K562 (cell line): ENCODE results near the gene RBM20. TPM values are rescaled to one million over a fixed set of nuclear protein-coding genes. Genes with fewer than 3 reads are reported as not detected.

Experiments used
- ARID1B ChIP-seq: fragments of 450-650 bp; IDR thresholded peaks from 2 replicates; pipeline ENCODE4 v1.6.1; 2016; ENCODE audit warnings: antibody characterized with exemption, mild to moderate bottlenecking, inconsistent platforms
- ATF1 ChIP-seq, 2 experiments: fragments of 450-650 bp in 1 of 2; IDR thresholded peaks; 2 replicates each; pipeline ENCODE4 v1.6.1; 2016; ENCODE audit warnings: missing compliant biosample characterization in 1 of 2, missing genetic modification characterization in 1 of 2
- BMI1 ChIP-seq: fragments of 150-350 bp; IDR thresholded peaks from 2 replicates; pipeline ENCODE4 v1.6.1; 2014; ENCODE audit warnings: low read length
- CBFA2T2 ChIP-seq: fragments of 450-650 bp; conservative IDR thresholded peaks from 2 replicates; pipeline ENCODE4 v1.6.1; 2017; ENCODE audit warnings: mild to moderate bottlenecking
- CTBP1 ChIP-seq: fragments of 450-650 bp; IDR thresholded peaks from 2 replicates; pipeline ENCODE4 v1.6.1; 2016; ENCODE audit warnings: borderline replicate concordance
- HDAC1 ChIP-seq, 2 experiments: fragments of 450-650 bp; IDR thresholded peaks; 2 replicates each; pipeline ENCODE4 v1.6.1; 2016 to 2017; ENCODE audit warnings: inconsistent platforms in 1 of 2, mild to moderate bottlenecking in 1 of 2, moderate library complexity in 1 of 2
- NFE2 ChIP-seq: IDR thresholded peaks from 2 replicates; pipeline ENCODE4 v1.6.1; 2014; ENCODE audit warnings: antibody characterized with exemption, low read depth
- NR2C1 ChIP-seq, 2 experiments: fragments of 450-650 bp; IDR thresholded peaks; 2 replicates each; pipeline ENCODE4 v1.6.1; 2017; ENCODE audit warnings: mild to moderate bottlenecking in 2 of 2, antibody characterized with exemption in 1 of 2, inconsistent platforms in 1 of 2, missing compliant biosample characterization in 1 of 2, missing genetic modification characterization in 1 of 2
- NR4A1 ChIP-seq, 2 experiments: fragments of 250-450 bp in 1 of 2; fragments of 450-650 bp in 1 of 2; sonication (Bioruptor Pico) in 1 of 2; IDR thresholded peaks; 2 replicates each; pipeline versions ENCODE4 v1.4.0 to v1.6.1; 2016 to 2020; ENCODE audit warnings: mild to moderate bottlenecking in 2 of 2, missing compliant biosample characterization in 1 of 2, missing genetic modification characterization in 1 of 2, moderate library complexity in 1 of 2
- RFX1 ChIP-seq: fragments of 450-650 bp; IDR thresholded peaks from 2 replicates; pipeline ENCODE4 v1.6.1; 2016; ENCODE audit warnings: mild to moderate bottlenecking, moderate library complexity
- SOX6 ChIP-seq: fragments of 450-650 bp; IDR thresholded peaks from 2 replicates; pipeline ENCODE4 v1.6.1; 2014; ENCODE audit warnings: mild to moderate bottlenecking
- SRSF1 ChIP-seq: fragments of 200-400 bp; formaldehyde crosslinking; IDR thresholded peaks from 2 replicates; pipeline ENCODE4 v1.6.1; 2017; ENCODE audit warnings: mild to moderate bottlenecking, low read depth, low read length, moderate library complexity
- STAT6 ChIP-seq: sonication (generic); formaldehyde crosslinking; IDR thresholded peaks from 2 replicates; pipeline ENCODE4 v1.8.1; 2023; ENCODE audit warnings: mild to moderate bottlenecking, missing genetic modification reagents
- TCF15 ChIP-seq: fragments of 250-450 bp; sonication (Bioruptor Pico); IDR thresholded peaks from 2 replicates; pipeline ENCODE4 v1.8.0; 2022; ENCODE audit warnings: moderate library complexity, mild to moderate bottlenecking, inconsistent platforms
- YY1 ChIP-seq, 3 experiments: IDR thresholded peaks; 2 replicates each; pipeline ENCODE4 v1.6.1; 2011; ENCODE audit warnings: low read length in 2 of 3, mild to moderate bottlenecking in 2 of 3, moderate library complexity in 2 of 3, borderline replicate concordance in 1 of 3, control low read depth in 1 of 3, low read depth in 1 of 3; ENCODE audit not compliant: insufficient read depth in 3 of 3, insufficient replicate concordance in 2 of 3, control insufficient read depth in 1 of 3, insufficient read length in 1 of 3; ENCODE audit errors: extremely low read depth in 1 of 3
- ZBTB12 ChIP-seq: fragments of 250-450 bp; sonication (Bioruptor Pico); IDR thresholded peaks from 2 replicates; pipeline ENCODE4 v1.4.0; 2020
- ZBTB33 ChIP-seq: sonication (generic); formaldehyde crosslinking; IDR thresholded peaks from 2 replicates; pipeline ENCODE4 v1.8.1; 2023; ENCODE audit warnings: mild to moderate bottlenecking, missing genetic modification reagents
- ZNF589 ChIP-seq: fragments of 200-800 bp; sonication (Bioruptor generic); IDR thresholded peaks from 2 replicates; pipeline ENCODE4 v1.6.1; 2016; ENCODE audit warnings: low read depth, missing genetic modification characterization, missing compliant biosample characterization
- ZNF699 ChIP-seq: fragments of 250-450 bp; sonication (Bioruptor Pico); IDR thresholded peaks from 2 replicates; pipeline ENCODE4 v1.8.0; 2021; ENCODE audit warnings: mild to moderate bottlenecking, moderate library complexity; ENCODE audit not compliant: insufficient replicate concordance
- ZNF780A ChIP-seq: fragments of 250-450 bp; sonication (Bioruptor Pico); IDR thresholded peaks from 2 replicates; pipeline ENCODE4 v1.5.0; 2021; ENCODE audit warnings: mild to moderate bottlenecking
- polyA plus RNA-seq, 8 experiments: library from polyadenylated mRNA; depleted of rRNA in 4 of 8; stranded (reverse) in 5 of 8; unstranded in 3 of 8; fragments of >200 nt; fragmentation: Nextera tagmentation in 2 of 8; fragmentation: Illumina TruSeq in 1 of 8; extraction: Ambion mirVana in 2 of 8; extraction: Trizol in 1 of 8; gene quantifications; 2 replicates each; pipeline versions ENCODE4 v1.2.1 to v1.2.3, GENCODE V29; 2011 to 2014; ENCODE audit warnings: inconsistent platforms in 1 of 8, missing spikeins in 1 of 8
- total RNA-seq, 7 experiments: library from RNA; depleted of rRNA in 6 of 7; stranded (reverse); fragments of >200 nt in 6 of 7; fragmentation: Illumina TruSeq in 2 of 7; extraction: Trizol in 2 of 7; gene quantifications; 2 replicates each; pipeline versions ENCODE4 v1.2.1 to v1.2.3, GENCODE V29; 2011 to 2021; ENCODE audit warnings: low replicate concordance in 1 of 7

RBM20 gene
- total and polyA plus RNA-seq, 9 of the 15 experiments (the other 6 are each of a cell fraction or from before 2014, with no cell fraction given), result 0.63 to 5.7 (median 3.2) TPM

- TF ChIP-seq YY1 (IDR thresholded peaks at IDR 0.05; ENCODE audit: borderline replicate concordance in 1 of 3, control insufficient read depth in 1 of 3, extremely low read depth in 1 of 3, insufficient read depth in 3 of 3, insufficient read length in 1 of 3, insufficient replicate concordance in 2 of 3, low read depth in 1 of 3, low read length in 2 of 3) (no peak), ZNF780A (CRISPR knock-in tag) (no peak), NFE2 (no peak), BMI1 (no peak), SRSF1 (no peak), TCF15 (CRISPR knock-in tag) (no peak), NR4A1 (CRISPR knock-in tag; IDR thresholded peaks at IDR 0.05) (no peak), NR4A1 (tag; IDR thresholded peaks at IDR 0.05) (no peak), HDAC1 (IDR thresholded peaks at IDR 0.05) (no peak), SOX6 (peak; percentile 42; the same call in 1 of the 2 replicates), ZNF589 (CRISPR knock-in tag) (no peak), CBFA2T2 (peak; percentile 52), ATF1 (CRISPR knock-in tag; IDR thresholded peaks at IDR 0.05) (no peak), ATF1 (tag; IDR thresholded peaks at IDR 0.05) (no peak), CTBP1 (peak; percentile 75), ZNF699 (CRISPR knock-in tag) (no peak), RFX1 (no peak), ZBTB33 (no peak), ZBTB12 (CRISPR knock-in tag) (no peak), ARID1B (peak; percentile 73), NR2C1 (IDR thresholded peaks at IDR 0.05) (no peak), NR2C1 (tag; IDR thresholded peaks at IDR 0.05) (no peak), STAT6 (CRISPR knock-in tag) (no peak)
These were observed 33.8 kb upstream of the RBM20 start (continued) for GRCh38 chr10:110610308-110610774.
